Tongue (tissue), 2 donors: ENCODE results near the gene CATSPERZ. TPM values are rescaled to one million over a fixed set of nuclear protein-coding genes. Genes with fewer than 3 reads are reported as not detected.

Experiments
- DNase-seq: peaks from one replicate; pipeline ENCODE4 v3.0.0-alpha.2; 2015
- total RNA-seq: library from RNA; depleted of rRNA; stranded (reverse); fragments of >200 nt; gene quantifications from one replicate; pipeline ENCODE4 v1.2.3, GENCODE V29; 2014

Gene CATSPERZ
- total RNA-seq, 1 donor from 2014 or later, result not detected

DNA sequence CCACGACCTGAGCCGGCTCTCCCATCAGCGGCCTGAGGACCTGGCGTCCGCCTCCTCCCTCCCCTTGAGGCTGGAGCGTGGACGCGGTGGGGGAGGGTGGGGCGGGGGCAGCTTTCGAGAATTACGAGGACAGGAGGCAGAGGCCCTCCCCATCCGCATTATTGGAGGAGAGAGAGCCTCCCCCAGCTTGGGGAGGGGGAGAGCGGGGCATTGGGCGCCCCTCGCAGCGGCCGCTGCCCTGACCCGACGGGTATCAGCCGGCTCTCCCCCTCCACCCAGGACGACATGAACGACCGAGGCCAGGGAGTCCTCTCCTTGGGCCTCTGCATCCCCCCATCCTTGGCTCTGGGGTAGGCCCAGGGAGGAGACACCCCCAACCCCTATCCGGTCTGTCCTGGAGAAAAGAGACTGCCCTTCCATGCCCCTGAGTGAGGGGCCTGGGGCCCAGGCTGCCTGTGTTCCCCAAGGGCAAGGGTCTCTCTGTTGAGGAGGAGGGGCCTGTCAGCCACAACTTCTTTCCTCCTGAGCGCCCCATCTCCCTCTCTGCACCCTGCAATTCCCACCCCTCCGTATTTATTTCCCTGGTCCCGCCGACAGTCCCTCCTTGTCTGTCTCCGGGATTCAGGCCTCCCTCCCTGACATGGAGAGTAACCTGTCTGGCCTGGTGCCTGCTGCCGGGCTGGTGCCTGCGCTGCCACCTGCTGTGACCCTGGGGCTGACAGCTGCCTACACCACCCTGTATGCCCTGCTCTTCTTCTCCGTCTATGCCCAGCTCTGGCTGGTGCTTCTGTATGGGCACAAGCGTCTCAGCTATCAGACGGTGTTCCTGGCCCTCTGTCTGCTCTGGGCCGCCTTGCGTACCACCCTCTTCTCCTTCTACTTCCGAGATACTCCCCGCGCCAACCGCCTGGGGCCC, 14.0 kb upstream of the CATSPERZ start:
- DNase-seq, result no peak

DNA sequence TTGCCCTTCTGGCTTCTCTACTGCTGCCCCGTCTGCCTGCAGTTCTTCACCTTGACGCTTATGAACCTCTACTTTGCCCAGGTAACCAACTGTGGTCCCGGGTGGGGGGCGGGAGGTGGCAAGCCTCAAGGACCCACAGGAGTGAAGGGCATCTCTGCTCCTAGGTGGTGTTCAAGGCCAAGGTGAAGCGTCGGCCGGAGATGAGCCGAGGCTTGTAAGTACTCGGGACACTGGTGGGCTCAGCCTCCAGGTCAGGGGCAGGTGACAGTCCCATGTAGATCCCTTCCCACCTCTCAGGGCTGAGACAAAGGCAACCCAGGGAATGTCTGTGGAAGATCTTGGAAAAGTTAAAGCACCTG, 13.4 kb upstream of the CATSPERZ start:
- no peak for DNase-seq

DNA sequence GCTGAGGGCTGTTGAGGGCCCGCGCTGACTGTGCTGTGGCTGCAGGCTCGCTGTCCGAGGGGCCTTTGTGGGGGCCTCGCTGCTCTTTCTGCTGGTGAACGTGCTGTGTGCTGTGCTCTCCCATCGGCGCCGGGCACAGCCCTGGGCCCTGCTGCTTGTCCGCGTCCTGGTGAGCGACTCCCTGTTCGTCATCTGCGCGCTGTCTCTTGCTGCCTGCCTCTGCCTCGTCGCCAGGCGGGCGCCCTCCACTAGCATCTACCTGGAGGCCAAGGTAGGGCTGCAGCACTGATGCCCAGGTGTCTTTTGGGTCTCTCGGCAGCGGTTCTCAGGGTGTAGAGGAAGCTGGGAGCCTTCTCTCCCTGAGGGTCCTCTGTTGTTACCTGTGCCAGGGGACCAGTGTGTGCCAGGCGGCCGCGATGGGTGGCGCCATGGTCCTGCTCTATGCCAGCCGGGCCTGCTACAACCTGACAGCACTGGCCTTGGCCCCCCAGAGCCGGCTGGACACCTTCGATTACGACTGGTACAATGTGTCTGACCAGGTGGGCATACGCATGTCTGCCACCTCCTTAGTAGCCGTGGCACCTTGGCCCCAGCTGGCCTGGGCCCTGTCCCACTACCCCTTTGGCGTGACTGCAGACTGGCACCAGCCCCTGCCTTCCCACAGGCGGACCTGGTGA, 12.3 kb upstream of the CATSPERZ start:
- DNase-seq, result no peak

DNA sequence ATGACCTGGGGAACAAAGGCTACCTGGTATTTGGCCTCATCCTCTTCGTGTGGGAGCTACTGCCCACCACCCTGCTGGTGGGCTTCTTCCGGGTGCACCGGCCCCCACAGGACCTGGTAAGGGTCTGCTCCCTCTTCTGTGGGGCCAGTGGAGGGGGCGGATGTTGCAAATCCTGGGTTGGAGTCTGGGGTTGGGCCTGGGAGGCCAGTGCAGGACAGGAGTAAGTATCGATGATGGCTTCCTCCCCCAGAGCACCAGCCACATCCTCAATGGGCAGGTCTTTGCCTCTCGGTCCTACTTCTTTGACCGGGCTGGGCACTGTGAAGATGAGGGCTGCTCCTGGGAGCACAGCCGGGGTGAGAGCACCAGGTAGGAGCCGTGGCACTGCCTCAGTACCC, 11.8 kb upstream of the CATSPERZ start:
- no peak for DNase-seq

DNA sequence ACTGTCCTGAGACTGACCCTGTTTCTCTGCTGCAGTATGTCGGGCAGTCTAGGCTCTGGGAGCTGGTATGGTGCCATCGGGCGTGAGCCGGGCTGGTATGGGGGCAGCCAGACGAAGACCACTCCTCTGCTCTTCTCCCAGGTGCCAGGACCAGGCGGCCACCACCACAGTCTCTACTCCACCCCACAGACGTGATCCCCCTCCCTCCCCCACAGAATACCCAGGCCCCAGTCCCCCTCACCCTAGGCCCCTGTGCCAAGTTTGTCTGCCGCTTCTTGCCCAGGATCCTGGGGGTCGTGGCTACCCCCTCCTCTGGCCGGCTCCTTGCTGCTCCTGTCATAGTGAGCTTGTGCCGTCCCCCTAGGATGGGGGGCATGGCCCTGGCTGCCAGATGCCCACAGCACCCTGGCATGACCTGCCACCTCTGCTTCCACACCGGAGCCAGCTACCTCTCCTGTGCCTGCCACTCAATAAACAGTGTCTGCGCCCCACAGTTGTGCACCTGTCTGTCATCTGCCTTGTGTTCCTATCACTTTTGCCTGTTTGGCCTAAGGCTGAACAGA, 11.1 kb upstream of the CATSPERZ start:
- DNase-seq, result no peak

DNA sequence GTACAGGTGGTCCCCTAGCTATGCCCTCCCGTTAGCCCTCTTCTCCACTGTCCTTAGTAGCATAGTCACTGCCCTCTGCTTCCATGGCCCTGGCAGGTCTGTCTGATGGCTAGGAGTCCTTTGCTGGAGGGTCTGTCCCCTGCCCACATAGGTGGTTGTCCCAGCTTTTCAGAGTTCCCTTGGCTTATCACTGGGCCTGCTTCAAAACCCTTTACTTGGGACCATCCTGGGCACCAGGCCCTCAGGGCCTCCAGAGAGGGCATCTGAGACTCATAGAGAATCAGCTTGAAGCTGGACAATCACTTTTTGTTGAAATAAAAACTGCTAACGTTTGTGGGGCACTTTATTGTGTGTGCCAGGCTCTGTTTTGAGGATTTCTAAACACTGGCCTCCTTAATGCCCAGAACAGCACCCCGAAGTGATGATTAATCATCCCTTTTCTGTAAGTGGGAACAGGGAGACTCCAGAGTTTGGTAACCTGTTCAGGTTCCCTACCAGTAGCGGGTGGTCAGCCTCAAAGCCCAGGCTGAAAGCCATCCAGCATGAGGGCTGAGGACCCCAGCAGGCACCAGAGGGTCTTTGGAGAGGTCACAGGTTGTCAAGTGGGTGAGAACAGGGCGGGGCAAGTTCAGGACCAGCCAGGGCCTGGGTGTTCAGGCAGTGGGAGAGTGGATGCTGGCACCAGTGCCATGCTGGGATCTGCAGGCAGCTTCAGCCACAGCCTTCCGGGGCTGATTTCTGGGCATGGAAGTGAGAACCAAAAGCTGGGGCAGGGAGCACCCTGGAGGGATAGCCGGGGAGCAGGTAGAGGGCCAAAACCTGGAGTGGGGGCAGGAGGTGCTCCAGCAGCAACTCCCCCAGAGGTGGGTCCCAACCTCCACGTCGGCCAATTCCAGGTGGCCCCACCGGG, 9.6 kb upstream of the CATSPERZ start:
- DNase-seq, result no peak

DNA sequence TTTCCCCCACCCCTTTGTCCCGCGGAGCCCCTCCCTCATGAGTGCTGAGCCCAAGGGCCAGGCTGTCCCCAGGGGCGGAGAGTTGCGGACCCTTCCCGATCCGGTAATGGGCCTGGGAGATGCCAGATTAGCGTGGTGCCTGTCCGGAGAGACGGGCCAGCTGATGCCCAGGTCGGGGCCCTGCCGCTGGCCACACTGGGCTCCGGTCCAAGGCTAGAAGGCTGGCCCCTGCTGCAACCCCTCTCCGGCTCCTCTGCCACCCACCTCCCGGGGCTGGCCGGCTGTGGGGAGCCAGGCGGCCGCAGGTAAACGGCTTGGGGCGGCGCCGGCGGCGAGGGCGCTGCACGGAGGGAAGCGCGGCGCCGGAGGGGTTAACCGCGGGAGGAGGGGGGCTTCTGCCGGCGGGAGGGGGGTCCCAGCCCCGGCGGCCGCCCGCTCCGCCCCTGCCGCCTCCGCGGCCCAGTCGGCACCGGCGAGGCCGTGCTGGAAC, 8.9 kb upstream of the CATSPERZ start, which contains the start of gene KCNK4:
KCNK4 (plus strand) TSS at position 41 of the 490 bp plus-strand sequence. CDS start 1,717 bp downstream, outside the sequence.
- DNase-seq, result no peak

DNA sequence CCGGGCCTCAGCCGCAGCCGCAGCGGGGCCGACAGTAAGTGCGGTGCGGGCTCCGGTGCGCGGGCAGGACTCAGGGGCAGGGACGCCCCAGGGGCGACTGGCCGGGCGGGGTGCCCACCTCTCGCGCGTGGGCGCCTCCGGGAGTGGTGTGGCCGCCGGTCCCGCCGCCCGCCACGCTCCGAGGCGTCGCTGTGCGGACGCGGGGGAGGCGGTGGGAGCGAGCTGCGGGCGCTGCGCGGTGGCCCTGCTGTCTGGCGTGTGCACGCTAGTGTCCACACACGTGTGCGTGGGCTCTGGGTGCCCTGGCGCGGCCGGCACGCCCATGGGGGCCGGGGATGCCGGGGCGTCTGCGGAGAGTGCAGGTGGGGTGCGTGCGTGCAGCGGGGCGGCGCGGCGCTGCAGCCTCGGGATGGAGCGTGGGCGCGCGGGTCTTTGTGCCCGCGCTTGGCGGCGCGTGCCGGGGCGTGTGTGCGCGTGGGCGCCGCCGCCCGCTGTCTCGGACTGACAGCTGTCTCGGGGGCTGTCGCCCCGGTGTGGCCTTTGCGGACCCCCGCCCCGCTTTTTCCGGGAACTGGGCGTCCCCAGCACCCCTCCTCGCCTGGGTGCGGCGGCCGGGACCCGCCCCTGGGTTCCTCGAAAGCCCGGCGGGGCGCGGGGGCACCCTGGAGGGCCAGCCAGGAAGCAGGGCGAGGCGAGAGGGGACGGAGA, 8.3 kb upstream of the CATSPERZ start:
- DNase-seq, result no peak

DNA sequence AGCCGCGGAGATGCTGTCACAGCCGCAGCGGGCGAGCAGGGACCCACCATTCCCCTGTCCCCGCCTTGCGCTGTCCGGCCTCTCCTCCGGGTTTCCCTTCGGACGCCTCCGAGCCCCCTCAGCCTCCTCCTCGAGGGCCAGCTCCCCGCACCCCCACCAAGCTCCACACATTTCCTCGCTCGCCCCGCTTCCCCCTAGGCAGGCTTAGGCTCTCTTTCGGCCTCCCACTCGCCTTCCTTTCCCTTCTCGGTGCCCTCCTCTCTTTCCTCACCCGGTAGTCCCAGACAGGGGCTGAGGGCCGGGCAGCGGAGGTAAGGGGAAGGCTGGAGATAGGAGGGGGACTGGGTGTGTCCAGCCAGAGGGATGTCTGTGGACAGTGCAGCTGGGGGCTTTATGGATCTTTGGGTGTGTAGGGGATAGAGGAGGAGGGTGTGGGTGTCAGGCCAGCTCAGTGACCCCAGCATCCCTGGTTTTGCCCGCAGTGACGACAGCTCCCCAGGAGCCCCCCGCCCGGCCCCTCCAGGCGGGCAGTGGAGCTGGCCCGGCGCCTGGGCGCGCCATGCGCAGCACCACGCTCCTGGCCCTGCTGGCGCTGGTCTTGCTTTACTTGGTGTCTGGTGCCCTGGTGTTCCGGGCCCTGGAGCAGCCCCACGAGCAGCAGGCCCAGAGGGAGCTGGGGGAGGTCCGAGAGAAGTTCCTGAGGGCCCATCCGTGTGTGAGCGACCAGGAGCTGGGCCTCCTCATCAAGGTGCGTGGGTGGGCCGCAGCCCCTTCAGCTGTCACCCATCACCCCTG, 7.5 kb upstream of the CATSPERZ start:
- DNase-seq, result no peak

DNA sequence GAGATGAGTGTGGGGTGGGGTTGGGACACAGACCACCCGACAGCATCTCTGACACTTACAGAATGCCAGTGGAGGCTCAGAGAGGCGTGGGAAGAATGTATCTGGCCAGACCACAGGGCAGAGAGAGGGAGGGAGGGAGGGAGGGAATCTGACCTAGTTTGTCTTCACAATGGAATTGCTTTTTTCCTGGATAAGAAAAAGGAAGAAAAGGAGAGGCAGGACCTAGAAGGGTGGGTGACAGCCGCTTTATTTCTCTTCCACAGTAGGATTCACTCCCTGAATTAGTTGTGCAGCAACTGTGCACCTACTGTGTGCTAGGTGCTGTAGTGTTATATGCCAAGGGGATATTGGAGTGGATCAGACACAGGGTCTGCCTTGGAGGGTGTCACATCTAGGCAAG, 5.4 kb upstream of the CATSPERZ start:
- no peak for DNase-seq

DNA sequence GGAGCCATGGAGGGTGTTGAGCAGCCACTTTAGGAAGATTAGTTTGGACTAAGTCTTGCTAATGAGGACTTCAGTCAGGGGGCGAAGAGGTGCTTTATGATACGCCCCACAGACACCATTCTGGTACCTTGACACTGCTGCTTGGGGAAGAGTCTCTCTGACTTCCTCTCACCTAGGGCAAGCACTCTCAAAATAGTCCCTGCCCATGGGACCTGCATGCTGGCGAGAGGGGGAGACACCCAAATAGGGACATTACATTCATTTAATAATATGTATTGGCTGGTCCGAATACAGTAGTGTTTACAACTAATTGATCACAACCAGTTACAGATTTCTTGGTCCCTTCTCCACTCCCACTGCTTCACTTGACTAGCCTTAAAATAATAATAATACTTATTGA, 4.4 kb upstream of the CATSPERZ start:
- DNase-seq, result no peak

DNA sequence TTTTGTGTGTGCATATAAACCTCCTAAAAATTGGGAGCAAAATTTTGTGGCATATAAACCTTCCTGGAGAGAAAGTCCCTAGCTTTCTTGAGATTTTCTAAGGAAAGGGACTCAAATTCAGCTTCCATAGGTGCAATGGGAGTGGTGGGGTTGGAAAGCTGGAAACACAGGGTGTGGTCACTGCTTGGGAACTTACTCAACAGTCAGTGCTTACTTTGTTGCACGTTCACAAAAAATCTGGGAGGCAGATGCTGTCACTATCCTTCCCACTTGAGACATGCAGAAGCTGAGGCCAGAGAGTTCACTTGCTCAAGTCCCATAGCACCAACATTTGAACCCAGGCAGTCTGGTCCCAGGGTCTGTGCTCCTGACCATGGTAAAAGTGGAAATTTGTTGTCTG, 3.9 kb upstream of the CATSPERZ start:
- no peak for DNase-seq

DNA sequence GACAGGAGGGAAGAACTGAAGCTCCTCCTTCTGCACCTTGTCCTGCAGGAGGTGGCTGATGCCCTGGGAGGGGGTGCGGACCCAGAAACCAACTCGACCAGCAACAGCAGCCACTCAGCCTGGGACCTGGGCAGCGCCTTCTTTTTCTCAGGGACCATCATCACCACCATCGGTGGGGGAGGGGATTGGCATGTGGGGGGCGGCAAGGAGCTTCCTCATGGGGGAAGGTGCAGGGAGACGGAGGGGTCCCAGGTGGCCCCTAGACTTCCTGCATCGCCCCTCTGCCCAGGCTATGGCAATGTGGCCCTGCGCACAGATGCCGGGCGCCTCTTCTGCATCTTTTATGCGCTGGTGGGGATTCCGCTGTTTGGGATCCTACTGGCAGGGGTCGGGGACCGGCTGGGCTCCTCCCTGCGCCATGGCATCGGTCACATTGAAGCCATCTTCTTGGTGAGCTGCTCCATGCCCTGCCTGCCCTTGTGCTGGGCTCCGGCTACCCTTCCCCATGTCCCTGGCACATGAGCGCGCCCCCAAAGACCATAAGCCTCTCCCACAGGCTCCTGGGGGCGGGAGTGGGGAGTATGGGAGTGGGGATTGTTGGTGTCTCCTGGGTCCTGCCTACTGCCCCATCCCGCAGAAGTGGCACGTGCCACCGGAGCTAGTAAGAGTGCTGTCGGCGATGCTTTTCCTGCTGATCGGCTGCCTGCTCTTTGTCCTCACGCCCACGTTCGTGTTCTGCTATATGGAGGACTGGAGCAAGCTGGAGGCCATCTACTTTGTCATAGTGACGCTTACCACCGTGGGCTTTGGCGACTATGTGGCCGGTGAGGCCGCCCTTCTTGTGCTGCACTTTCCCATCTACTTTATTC, 3.1 kb upstream of the CATSPERZ start:
- DNase-seq, result no peak

DNA sequence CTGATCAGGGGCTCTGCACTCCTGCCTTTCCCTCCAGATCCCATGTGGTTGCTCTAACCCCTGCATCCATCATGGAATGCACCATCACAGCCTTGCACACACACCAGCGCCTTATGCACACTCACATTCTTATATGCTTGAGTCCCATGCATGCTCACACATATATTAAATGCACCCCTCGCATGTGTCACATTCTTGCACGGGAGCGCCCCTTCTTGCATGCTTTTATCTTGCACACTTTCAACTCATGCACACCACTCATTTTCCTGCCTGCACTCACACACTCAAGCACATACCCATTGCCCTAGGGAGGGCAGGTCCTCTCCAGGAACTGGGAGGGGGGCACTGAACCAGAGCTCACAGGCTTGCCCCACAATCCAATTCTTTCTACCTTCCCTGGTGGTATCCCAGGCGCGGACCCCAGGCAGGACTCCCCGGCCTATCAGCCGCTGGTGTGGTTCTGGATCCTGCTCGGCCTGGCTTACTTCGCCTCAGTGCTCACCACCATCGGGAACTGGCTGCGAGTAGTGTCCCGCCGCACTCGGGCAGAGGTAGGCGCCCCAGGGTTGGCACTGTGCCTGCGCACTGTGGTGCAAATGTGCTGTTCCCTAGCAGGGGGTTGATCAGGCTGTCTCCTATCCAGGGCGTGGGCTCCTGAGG, 2.3 kb upstream of the CATSPERZ start:
- no peak for DNase-seq

DNA sequence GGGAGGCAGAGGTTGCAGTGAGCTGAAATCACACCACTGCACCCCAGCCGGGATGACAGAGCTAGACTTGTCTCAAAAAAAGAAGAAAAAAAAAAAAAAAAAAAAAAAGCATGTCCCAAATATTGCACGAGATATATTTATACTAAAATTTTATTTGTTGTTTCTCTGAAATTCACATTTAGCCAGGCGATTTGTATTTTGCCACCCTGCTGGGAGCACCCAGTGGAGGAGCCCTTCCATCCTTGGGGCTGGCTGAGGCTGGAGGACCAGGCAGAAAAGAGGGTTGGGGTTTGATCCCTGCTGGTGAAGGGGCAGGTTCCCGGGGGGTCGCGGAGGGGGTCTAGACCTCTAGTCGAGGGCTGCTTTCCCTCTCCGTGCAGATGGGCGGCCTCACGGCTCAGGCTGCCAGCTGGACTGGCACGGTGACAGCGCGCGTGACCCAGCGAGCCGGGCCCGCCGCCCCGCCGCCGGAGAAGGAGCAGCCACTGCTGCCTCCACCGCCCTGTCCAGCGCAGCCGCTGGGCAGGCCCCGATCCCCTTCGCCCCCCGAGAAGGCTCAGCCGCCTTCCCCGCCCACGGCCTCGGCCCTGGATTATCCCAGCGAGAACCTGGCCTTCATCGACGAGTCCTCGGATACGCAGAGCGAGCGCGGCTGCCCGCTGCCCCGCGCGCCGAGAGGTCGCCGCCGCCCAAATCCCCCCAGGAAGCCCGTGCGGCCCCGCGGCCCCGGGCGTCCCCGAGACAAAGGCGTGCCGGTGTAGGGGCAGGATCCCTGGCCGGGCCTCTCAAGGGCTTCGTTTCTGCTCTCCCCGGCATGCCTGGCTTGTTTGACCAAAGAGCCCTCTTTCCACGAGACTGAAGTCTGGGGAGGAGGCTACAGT, 952 bp upstream of the CATSPERZ start:
- peak; percentile 70 for DNase-seq

DNA sequence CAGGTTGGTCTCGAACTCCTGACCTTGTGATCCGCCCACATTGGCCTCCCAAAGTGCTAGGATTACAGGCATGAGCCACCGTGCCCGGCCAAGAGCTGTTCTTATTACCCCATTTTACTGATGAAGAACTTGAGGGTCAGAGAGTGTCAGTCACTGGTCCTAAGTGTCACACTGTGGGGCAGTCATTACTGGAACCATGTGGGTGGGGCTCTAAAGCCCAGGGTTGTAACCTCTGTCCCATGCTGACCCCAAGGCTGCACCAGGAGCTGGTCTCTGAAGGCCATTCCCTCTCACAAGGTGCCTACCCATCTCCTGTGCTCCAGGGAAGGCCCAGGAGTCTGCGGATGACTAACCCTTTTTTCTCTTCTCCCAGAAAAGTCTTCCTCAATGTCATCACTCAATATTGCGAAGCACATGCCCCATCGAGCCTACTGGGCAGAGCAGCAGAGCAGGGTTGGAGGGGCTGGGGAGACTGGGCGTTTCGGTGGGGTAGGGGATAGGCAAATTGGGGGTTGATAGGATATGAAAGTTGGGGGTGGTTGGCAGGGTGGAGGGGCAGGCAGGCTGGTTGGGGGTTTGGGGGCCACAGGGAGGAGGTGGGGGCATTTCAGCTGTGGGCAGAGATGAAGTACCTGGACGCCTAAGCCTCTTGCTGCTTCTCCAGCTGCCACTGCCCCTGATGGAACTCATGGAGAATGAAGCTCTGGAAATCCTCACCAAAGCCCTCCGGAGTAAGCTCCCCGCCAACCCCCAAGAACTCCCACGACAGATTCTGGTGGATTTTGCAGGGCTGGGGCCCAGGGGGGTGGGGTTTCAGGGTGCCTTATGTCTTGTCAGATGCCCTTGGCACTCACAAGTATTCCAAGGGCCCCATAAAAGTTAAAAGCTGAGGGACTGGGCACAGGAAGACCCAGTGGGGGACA, 3.2 kb downstream of the CATSPERZ start:
- DNase-seq, result no peak

DNA sequence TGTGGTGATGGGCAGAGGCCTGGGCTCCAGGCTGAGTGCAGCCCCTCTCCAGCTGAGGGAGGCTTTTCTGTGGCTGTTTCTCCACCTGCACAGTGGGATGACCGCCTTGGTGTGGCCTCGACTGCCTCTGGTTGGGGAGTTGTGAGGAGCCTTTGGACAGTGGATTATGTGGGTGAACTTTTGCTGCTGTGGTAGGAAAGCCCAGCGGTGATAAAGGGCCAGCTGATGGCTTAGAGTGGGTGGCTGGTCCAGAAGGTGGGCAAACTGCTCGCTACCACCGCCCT, 3.8 kb downstream of the CATSPERZ start:
- DNase-seq, result no peak
